MCF 10A (cell line): ENCODE data around the gene ADAMTS2. TPM values are rescaled to one million over a fixed set of nuclear protein-coding genes. Genes with fewer than 3 reads are reported as not detected.

Experiments used
- BruUV-seq: library from RNA; stranded (reverse); fragments of 400-500 nt; replicated peaks from 2 replicates; lab custom pipeline; 2021; lab: Mats Ljungman, UMichigan
- CTCF ChIA-PET: fragments of 300-600 bp; sonication (Branson Sonifier 250); formaldehyde crosslinking; extraction: SDS; loops from one replicate; lab custom pipeline; 2021; ENCODE audit warnings: antibody characterized with exemption, inconsistent platforms; lab: Yijun Ruan, JAX
- POLR2A ChIA-PET: fragments of 300-600, 350-650 bp; sonication (Branson Sonifier 250); formaldehyde crosslinking; extraction: SDS; loops from one replicate; lab custom pipeline; 2020; ENCODE audit warnings: antibody characterized with exemption, inconsistent platforms; lab: Yijun Ruan, JAX
- DNase-seq: peaks from one replicate; pipeline ENCODE4 v3.0.0-alpha.2; 2018; ENCODE audit not compliant: unreplicated experiment
- H3K27ac Mint-ChIP-seq: one replicate; pipeline ENCODE4 v1.8.0; 2022; ENCODE audit warnings: mild to moderate bottlenecking, low read depth, mixed read lengths; ENCODE audit not compliant: unreplicated experiment
- H3K27me3 Mint-ChIP-seq: one replicate; pipeline ENCODE4 v1.8.0; 2022; ENCODE audit warnings: mixed read lengths; ENCODE audit not compliant: insufficient read depth, unreplicated experiment
- H3K36me3 Mint-ChIP-seq: one replicate; pipeline ENCODE4 v1.8.0; 2022; ENCODE audit warnings: mild to moderate bottlenecking, moderate library complexity, mixed read lengths; ENCODE audit not compliant: insufficient read depth, unreplicated experiment
- H3K4me1 Mint-ChIP-seq: one replicate; pipeline ENCODE4 v1.8.0; 2022; ENCODE audit warnings: mixed read lengths; ENCODE audit not compliant: insufficient read depth, unreplicated experiment
- H3K4me3 Mint-ChIP-seq: one replicate; pipeline ENCODE4 v1.8.0; 2022; ENCODE audit warnings: mild to moderate bottlenecking, moderate library complexity, mixed read lengths; ENCODE audit not compliant: unreplicated experiment
- H3K9me3 Mint-ChIP-seq: one replicate; pipeline ENCODE4 v1.8.0; 2022; ENCODE audit warnings: mixed read lengths; ENCODE audit not compliant: unreplicated experiment
- intact Hi-C: fragments of 100-400 bp; cut with micrococcal nuclease; formaldehyde crosslinking; loops from 2 replicates; pipeline ENCODE4 v1.14.1; 2022
- total RNA-seq: library from RNA; stranded (reverse); gene quantifications from 2 replicates; pipeline ENCODE4 v1.2.3, GENCODE V29; 2022
- TF ChIP-seq, protein P1 (sequence below): fragments of 200-600 bp; IDR thresholded peaks from one replicate; pipeline ENCODE4 v1.8.0; 2022; ENCODE audit warnings: antibody characterized with exemption, mild to moderate bottlenecking; ENCODE audit not compliant: unreplicated experiment

ADAMTS2 gene
- total RNA-seq, 1 experiment from 2014 or later: not detected

DNA sequence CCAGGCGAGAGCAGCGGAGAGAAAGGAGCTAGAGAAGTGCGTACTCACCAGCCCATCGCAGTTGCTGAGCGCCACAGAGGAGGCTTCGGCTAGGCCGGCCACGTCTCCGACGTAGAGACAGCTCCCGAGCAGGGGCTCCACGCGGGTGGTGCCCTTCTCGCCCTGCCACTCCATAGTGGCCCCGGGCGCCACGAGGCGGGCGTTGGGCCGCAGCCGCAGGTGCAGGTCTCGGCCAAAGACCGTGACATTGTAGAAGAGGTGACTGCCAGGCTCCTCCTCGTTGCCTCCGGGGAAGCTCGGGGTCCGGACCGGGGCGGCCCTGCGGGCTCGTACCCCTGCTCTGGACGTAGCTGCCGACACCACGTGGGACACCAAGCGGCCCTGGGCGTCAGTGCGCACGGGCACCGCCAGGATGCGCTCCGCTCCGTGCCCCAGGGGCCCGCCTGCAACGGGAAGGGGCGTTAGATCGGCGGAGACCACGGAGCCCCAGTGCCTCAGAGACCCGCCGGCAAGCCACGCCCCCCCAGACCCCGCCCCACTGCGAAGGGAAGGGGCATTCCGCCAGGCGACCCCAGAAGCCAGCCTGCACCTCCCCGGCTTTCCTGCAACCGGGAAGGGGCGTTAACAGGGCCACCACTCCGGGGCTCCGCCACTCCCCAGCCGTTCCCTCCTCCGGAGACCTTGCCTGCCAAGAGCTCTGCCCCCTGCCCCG, 1.4 kb downstream of the ADAMTS2 start:
- Mint-ChIP-seq H3K4me3 (no peak overlapping the region), H3K9me3 (no peaks in the 10 kb centered on the region), H3K27me3 (no peaks in the 10 kb centered on the region), H3K36me3 (no peaks in the 10 kb centered on the region), H3K27ac (no peak overlapping the region), H3K4me1 (no peaks in the 10 kb centered on the region)
- DNase-seq: no peak
- no TSS peak for BruUV-seq
- intact Hi-C loops: no loop called here
- ChIA-PET POLR2A (no interaction called here), CTCF (no interaction called here)
- TF ChIP-seq, protein P1, sequence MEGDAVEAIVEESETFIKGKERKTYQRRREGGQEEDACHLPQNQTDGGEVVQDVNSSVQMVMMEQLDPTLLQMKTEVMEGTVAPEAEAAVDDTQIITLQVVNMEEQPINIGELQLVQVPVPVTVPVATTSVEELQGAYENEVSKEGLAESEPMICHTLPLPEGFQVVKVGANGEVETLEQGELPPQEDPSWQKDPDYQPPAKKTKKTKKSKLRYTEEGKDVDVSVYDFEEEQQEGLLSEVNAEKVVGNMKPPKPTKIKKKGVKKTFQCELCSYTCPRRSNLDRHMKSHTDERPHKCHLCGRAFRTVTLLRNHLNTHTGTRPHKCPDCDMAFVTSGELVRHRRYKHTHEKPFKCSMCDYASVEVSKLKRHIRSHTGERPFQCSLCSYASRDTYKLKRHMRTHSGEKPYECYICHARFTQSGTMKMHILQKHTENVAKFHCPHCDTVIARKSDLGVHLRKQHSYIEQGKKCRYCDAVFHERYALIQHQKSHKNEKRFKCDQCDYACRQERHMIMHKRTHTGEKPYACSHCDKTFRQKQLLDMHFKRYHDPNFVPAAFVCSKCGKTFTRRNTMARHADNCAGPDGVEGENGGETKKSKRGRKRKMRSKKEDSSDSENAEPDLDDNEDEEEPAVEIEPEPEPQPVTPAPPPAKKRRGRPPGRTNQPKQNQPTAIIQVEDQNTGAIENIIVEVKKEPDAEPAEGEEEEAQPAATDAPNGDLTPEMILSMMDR: no peak

DNA sequence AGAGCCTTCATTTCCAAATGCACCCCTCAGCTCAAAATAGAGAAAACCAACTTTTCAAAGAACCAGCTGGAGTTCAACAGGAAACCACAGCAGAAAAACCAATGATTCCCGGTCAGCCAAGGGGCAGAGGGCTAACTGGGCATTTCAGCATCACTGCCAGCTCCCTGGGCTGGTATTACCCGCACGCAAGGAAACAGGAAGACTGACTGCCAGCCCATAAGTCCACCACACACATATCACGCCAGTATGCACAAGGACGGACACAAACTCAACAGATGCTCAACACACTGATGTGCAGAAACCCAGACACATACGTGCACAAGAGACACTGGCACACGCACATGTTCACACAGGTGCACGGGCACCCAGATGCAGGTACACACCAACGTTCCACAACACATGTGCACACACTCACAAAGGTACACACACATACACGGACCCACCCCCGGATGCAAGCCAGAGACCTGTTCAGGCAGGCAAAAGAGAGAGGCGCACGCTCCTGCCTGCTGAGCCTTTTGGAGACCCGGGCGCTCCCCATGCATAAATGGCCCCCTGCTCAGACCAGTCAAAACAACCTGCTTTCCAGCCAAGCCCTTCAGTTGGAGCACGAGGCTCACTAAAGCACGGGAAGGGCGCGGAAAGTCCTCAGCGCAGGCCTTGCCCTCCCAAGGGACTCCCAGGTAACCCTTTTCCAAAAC, 2.1 kb downstream of the ADAMTS2 start:
- Mint-ChIP-seq H3K4me1 (no peaks in the 10 kb centered on the region), H3K4me3 (no peak overlapping the region), H3K27me3 (no peaks in the 10 kb centered on the region), H3K36me3 (no peaks in the 10 kb centered on the region), H3K27ac (no peak overlapping the region), H3K9me3 (no peaks in the 10 kb centered on the region)
- ChIA-PET POLR2A (interaction anchor here (0.6 kb wide), 1 partner anchor 234 kb away, joined by 3 read pairs; no protein-coding TSS in a partner anchor), CTCF (interaction anchor here (1.0 kb wide), 1 partner anchor 1063 kb away, joined by 3 read pairs; no protein-coding TSS in a partner anchor)
- no TSS peak for BruUV-seq
- TF ChIP-seq, protein P1: no peak
- intact Hi-C loops: no loop called here
- DNase-seq: no peak

DNA sequence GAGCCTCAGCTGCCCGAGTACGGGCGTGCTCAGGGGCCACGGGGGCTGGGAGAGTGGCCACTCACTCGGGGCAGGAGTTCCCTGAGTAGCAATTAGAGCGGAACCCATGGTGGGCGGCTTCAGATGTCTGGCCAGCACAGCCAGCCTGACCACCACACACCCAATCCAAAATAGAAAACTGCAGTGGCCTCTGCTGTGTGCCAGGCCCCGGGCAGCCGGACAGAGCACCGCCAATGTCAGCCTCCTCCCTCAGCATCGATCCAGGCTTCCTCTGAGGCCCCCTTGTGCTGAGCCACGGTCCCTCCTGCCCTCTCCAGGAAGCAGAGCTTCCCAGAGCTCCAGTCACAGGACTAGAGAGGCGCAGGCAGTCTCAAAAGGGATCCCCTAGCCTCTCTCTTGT, 2.7 kb downstream of the ADAMTS2 start:
- BruUV-seq: no TSS peak
- H3K36me3 Mint-ChIP-seq: no peaks in the 10 kb centered on the region
- TF ChIP-seq, protein P1: no peak
- H3K4me3 Mint-ChIP-seq: no peak overlapping the region
- no peaks in the 10 kb centered on the region for H3K27me3 Mint-ChIP-seq
- no peak overlapping the region for H3K27ac Mint-ChIP-seq
- intact Hi-C loops: no loop called here
- ChIA-PET POLR2A (interaction anchor here (0.6 kb wide), 1 partner anchor 234 kb away, joined by 3 read pairs; no protein-coding TSS in a partner anchor), CTCF (interaction anchor here (1.0 kb wide), 1 partner anchor 1062 kb away, joined by 3 read pairs; no protein-coding TSS in a partner anchor)
- no peaks in the 10 kb centered on the region for H3K9me3 Mint-ChIP-seq
- no peaks in the 10 kb centered on the region for H3K4me1 Mint-ChIP-seq
- no peak for DNase-seq

DNA sequence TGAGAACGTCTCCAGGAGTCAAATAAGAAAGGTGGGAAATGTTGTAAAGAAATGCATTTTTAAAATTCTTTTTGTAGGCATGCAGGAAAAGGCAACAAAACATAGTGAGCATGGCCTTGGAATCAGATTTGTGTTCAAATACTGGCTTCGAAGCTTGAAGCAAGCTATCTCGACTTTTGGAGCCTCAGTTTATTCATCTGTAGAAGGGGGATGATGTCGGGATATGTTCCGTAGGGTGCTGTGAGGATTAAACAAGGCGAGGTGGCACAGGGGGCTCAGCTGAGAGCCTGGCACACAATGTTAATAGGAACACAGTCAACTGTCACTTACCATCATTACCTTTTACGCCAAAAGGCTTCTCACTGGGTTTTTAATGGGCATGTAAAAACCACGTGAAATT, 4.8 kb downstream of the ADAMTS2 start:
- no peak overlapping the region for H3K27ac Mint-ChIP-seq
- TF ChIP-seq, protein P1: no peak
- no peaks in the 10 kb centered on the region for H3K36me3 Mint-ChIP-seq
- no peaks in the 10 kb centered on the region for H3K9me3 Mint-ChIP-seq
- no peaks in the 10 kb centered on the region for H3K4me1 Mint-ChIP-seq
- no TSS peak for BruUV-seq
- DNase-seq: no peak
- H3K27me3 Mint-ChIP-seq: no peaks in the 10 kb centered on the region
- POLR2A ChIA-PET: no interaction called here
- CTCF ChIA-PET: interaction anchor here (0.6 kb wide), 1 partner anchor 58 kb away, joined by 3 read pairs; no protein-coding TSS in a partner anchor
- no peak overlapping the region for H3K4me3 Mint-ChIP-seq
- intact Hi-C loops: no loop called here
